H1 (cell line): ENCODE data around the gene OSBPL5. TPM values are rescaled to one million over a fixed set of nuclear protein-coding genes. Genes with fewer than 3 reads are reported as not detected.

Experiments used
- BRCA1 ChIP-seq: IDR thresholded peaks from 2 replicates; pipeline ENCODE4 v1.6.1; 2012; ENCODE audit warnings: low read depth, low read length, improper control_type of control experiment
- EZH2 ChIP-seq: fragments of 200-600 bp; sonication (generic); IDR thresholded peaks from 2 replicates; pipeline ENCODE4 v1.7.1; 2012; ENCODE audit warnings: low read depth, mild to moderate bottlenecking, moderate library complexity, low read length, inconsistent platforms; ENCODE audit not compliant: severe bottlenecking
- GTF2F1 ChIP-seq: IDR thresholded peaks from 2 replicates; pipeline ENCODE4 v1.6.1; 2012; ENCODE audit warnings: low read depth, low read length, improper control_type of control experiment, borderline replicate concordance
- JUND ChIP-seq: IDR thresholded peaks from 2 replicates; pipeline ENCODE4 v1.6.1; 2011; ENCODE audit warnings: mild to moderate bottlenecking, improper control_type of control experiment, low read length
- RAD21 ChIP-seq, 2 experiments: IDR thresholded peaks in 1 of 2; conservative IDR thresholded peaks in 1 of 2; 2 replicates each; pipeline ENCODE4 v1.6.1; 2011; ENCODE audit warnings: low read depth in 2 of 2, low read length in 2 of 2, improper control_type of control experiment in 1 of 2, inconsistent platforms in 1 of 2, mild to moderate bottlenecking in 1 of 2, moderate library complexity in 1 of 2
- SP2 ChIP-seq: IDR thresholded peaks from 2 replicates; pipeline ENCODE4 v1.6.1; 2012; ENCODE audit warnings: mild to moderate bottlenecking, low read length, inconsistent platforms
- TAF7 ChIP-seq: optimal IDR thresholded peaks from 2 replicates; pipeline ENCODE3; 2011; ENCODE audit warnings: low read depth, mild to moderate bottlenecking, inconsistent platforms, low read length, moderate library complexity, borderline replicate concordance
- polyA plus RNA-seq, 7 experiments: library from polyadenylated mRNA; depleted of rRNA in 3 of 7; stranded (reverse) in 5 of 7; unstranded in 2 of 7; fragments of >200 nt in 5 of 7; fragments of 200-250 nt in 2 of 7; gene quantifications; 1 replicate in 5 of 7; 2 replicates in 1 of 7; 4 replicates in 1 of 7; pipeline versions ENCODE4 v1.2.1 to v1.2.3, GENCODE V29; 2011 to 2013; ENCODE audit warnings: missing spikeins in 2 of 7, mixed read lengths in 2 of 7
- total RNA-seq: library from RNA; stranded (reverse); fragmentation: NEBNext Ultra II Directional; extraction: Animal tissue kit (Norgen Biotek cat#: 25700); gene quantifications from 2 replicates; pipeline ENCODE4 v1.2.1, GENCODE V29; 2021
- TF ChIP-seq, protein P1 (sequence below), 3 experiments: IDR thresholded peaks; 1 replicate in 2 of 3; 2 replicates in 1 of 3; pipeline versions ENCODE4 v1.5.1 to v1.6.1; 2011; ENCODE audit warnings: low read length in 3 of 3, mild to moderate bottlenecking in 3 of 3, inconsistent platforms in 2 of 3, low read depth in 1 of 3, moderate library complexity in 1 of 3; ENCODE audit not compliant: insufficient read depth in 1 of 3; ENCODE audit errors: control extremely low read depth in 1 of 3
- TF ChIP-seq, protein P2 (sequence below): IDR thresholded peaks from 2 replicates; pipeline ENCODE4 v1.6.1; 2011; ENCODE audit warnings: low read length, improper control_type of control experiment
- TF ChIP-seq, protein P3 (sequence below): IDR thresholded peaks from 2 replicates; pipeline ENCODE4 v1.6.1; 2011; ENCODE audit warnings: low read depth, mild to moderate bottlenecking, low read length; ENCODE audit not compliant: insufficient read depth

Gene OSBPL5
- total and polyA plus RNA-seq, 2 of the 8 experiments (the other 6 are each of a cell fraction or from before 2014, with no cell fraction given), result 3.4 to 9.9 TPM

DNA sequence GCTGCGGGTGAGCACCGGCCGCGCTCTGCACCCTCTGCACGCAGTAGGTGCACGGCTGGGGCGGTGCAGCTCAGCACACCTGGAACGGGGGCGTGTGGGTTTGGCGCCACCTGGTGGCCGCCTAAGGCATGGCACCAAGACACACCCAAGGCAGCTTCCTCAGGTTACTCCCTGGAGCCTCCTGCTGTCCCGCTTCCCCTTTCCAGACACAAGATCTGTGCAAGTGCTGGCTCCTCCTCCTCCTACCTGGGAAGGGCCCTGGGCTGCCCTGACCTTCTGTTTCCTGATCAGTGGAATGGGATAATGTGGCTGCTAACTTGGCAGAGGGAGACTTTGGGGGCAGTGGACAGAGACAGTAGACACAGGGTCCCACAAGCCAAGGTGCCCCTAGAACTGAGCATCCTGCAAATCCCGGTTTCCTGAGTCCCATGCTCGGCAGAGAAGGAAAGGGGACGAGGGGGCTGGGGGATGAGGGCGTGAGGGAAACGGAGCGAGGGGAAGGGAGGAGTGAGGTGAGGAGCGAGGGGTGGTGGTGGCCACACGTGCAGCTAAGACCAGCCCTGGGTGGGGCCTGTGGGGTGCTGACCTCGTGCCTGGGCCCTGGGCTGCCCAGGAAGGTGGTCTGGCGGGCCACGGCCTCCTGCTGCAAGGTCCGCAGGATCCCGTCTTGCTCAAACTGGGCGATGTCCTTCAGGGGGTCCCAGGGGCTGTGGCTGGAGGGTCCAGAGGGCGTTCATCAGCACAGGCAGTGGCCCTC, 73.1 kb downstream of the OSBPL5 start (continued):
- TF ChIP-seq, protein P1, sequence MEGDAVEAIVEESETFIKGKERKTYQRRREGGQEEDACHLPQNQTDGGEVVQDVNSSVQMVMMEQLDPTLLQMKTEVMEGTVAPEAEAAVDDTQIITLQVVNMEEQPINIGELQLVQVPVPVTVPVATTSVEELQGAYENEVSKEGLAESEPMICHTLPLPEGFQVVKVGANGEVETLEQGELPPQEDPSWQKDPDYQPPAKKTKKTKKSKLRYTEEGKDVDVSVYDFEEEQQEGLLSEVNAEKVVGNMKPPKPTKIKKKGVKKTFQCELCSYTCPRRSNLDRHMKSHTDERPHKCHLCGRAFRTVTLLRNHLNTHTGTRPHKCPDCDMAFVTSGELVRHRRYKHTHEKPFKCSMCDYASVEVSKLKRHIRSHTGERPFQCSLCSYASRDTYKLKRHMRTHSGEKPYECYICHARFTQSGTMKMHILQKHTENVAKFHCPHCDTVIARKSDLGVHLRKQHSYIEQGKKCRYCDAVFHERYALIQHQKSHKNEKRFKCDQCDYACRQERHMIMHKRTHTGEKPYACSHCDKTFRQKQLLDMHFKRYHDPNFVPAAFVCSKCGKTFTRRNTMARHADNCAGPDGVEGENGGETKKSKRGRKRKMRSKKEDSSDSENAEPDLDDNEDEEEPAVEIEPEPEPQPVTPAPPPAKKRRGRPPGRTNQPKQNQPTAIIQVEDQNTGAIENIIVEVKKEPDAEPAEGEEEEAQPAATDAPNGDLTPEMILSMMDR (IDR thresholded peaks at IDR 0.05; ENCODE audit: control extremely low read depth in 1 of 3, insufficient read depth in 1 of 3, low read depth in 1 of 3, low read length in 3 of 3), result peak in 2 of 3 experiments; percentile 99; a peak in 3 of 4 replicates
- TF ChIP-seq RAD21 (IDR thresholded peaks at IDR 0.05 in 1 of 2, conservative IDR thresholded peaks at IDR 0.05 in 1 of 2; ENCODE audit: low read depth in 2 of 2, low read length in 2 of 2) (peak; percentile 96 to 97), SP2 (no peak), GTF2F1 (0 out of 2 replicates have a peak, but pooled peaks have one; percentile 20), EZH2 (no peak), JUND (peak; percentile 48; the same call in 1 of the 2 replicates), TAF7 (peak; percentile 20), BRCA1 (no peak)
- TF ChIP-seq, protein P2, sequence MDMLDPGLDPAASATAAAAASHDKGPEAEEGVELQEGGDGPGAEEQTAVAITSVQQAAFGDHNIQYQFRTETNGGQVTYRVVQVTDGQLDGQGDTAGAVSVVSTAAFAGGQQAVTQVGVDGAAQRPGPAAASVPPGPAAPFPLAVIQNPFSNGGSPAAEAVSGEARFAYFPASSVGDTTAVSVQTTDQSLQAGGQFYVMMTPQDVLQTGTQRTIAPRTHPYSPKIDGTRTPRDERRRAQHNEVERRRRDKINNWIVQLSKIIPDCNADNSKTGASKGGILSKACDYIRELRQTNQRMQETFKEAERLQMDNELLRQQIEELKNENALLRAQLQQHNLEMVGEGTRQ, result 0 out of 2 replicates have a peak, but pooled peaks have one; percentile 9
- TF ChIP-seq, protein P3, sequence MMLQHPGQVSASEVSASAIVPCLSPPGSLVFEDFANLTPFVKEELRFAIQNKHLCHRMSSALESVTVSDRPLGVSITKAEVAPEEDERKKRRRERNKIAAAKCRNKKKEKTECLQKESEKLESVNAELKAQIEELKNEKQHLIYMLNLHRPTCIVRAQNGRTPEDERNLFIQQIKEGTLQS, result peak; percentile 46; the same call in 1 of the 2 replicates
